Naive thymus-derived CD4-positive, alpha-beta T cell (primary cell): ENCODE measurements around the gene UGGT1. TPM values are rescaled to one million over a fixed set of nuclear protein-coding genes. Genes with fewer than 3 reads are reported as not detected.
A peak's percentile ranks its signal among the peaks of the same experiment; 100 is the strongest.

Experiments
- ATAC-seq: fragments of 150-1000 bp; cut with Tn5 transposase; 2 replicates; pipeline ENCODE4 v1.10.0; 2021; ENCODE audit warnings: mild to moderate bottlenecking, moderate library complexity
- CTCF ChIA-PET: fragments of 350-600 bp; sonication (Branson Sonifier 250); formaldehyde crosslinking; loops from one replicate; lab custom pipeline; 2021; ENCODE audit warnings: antibody characterized with exemption; lab: Charles Lee
- POLR2A ChIA-PET: fragments of 350-600 bp; sonication (Branson Sonifier 250); formaldehyde crosslinking; loops from one replicate; lab custom pipeline; 2021; ENCODE audit warnings: antibody characterized with exemption, inconsistent platforms; lab: Charles Lee
- DNase-seq, 9 donors: peaks; one replicate each; pipeline versions ENCODE4 v3.0.0 to v3.0.0-alpha.2; 2020 to 2022; ENCODE audit warnings: mixed read lengths in 1 of 9
- H3K27ac ChIP-seq: one replicate; pipeline ENCODE4 v1.7.0; 2013; ENCODE audit warnings: mild to moderate bottlenecking, low read depth, low read length, moderate library complexity
- H3K27me3 ChIP-seq, 2 donors: one replicate each; pipeline ENCODE4 v1.7.0; 2013; ENCODE audit warnings: low read length in 2 of 2, mild to moderate bottlenecking in 2 of 2, moderate library complexity in 2 of 2; ENCODE audit not compliant: control insufficient read depth in 2 of 2, insufficient read depth in 2 of 2
- H3K36me3 ChIP-seq, 3 experiments: 1 replicate in 2 of 3; 2 replicates in 1 of 3; pipeline ENCODE4 v1.7.0; 2013; ENCODE audit warnings: low read length in 3 of 3, mild to moderate bottlenecking in 3 of 3, moderate library complexity in 1 of 3; ENCODE audit not compliant: insufficient read depth in 3 of 3, control insufficient read depth in 2 of 3
- H3K4me1 ChIP-seq, 2 donors: one replicate each; pipeline ENCODE4 v1.7.0; 2013; ENCODE audit warnings: low read length in 2 of 2, mild to moderate bottlenecking in 2 of 2, moderate library complexity in 1 of 2; ENCODE audit not compliant: control insufficient read depth in 2 of 2, insufficient read depth in 2 of 2
- H3K4me3 ChIP-seq: 2 replicates; pipeline ENCODE4 v1.7.0; 2013; ENCODE audit warnings: mild to moderate bottlenecking, low read length
- H3K9me3 ChIP-seq, 3 experiments: 1 replicate in 2 of 3; 2 replicates in 1 of 3; pipeline ENCODE4 v1.7.0; 2013; ENCODE audit warnings: low read length in 3 of 3; ENCODE audit not compliant: control insufficient read depth in 2 of 3
- H3K27ac Mint-ChIP-seq, 9 donors: one replicate each; pipeline ENCODE4 v1.8.0; 2020 to 2022; ENCODE audit warnings: mixed read lengths in 9 of 9, mild to moderate bottlenecking in 8 of 9, moderate library complexity in 5 of 9, inconsistent platforms in 2 of 9
- H3K27me3 Mint-ChIP-seq, 5 donors: one replicate each; pipeline ENCODE4 v1.8.0; 2021 to 2022; ENCODE audit warnings: mixed read lengths in 5 of 5, mild to moderate bottlenecking in 1 of 5
- H3K36me3 Mint-ChIP-seq, 5 donors: one replicate each; pipeline ENCODE4 v1.8.0; 2020 to 2022; ENCODE audit warnings: mixed read lengths in 5 of 5, mild to moderate bottlenecking in 3 of 5, inconsistent platforms in 1 of 5
- H3K4me1 Mint-ChIP-seq, 7 donors: one replicate each; pipeline ENCODE4 v1.8.0; 2020 to 2022; ENCODE audit warnings: mixed read lengths in 7 of 7, mild to moderate bottlenecking in 3 of 7, inconsistent platforms in 1 of 7
- H3K4me3 Mint-ChIP-seq, 10 donors: one replicate each; pipeline ENCODE4 v1.8.0; 2020 to 2022; ENCODE audit warnings: mild to moderate bottlenecking in 10 of 10, mixed read lengths in 10 of 10, moderate library complexity in 6 of 10, inconsistent platforms in 2 of 10
- H3K9me3 Mint-ChIP-seq, 11 donors: one replicate each; pipeline ENCODE4 v1.8.0; 2020 to 2022; ENCODE audit warnings: mixed read lengths in 11 of 11, mild to moderate bottlenecking in 4 of 11, inconsistent platforms in 1 of 11, moderate library complexity in 1 of 11
- intact Hi-C, 2 donors: fragments of 100-400 bp; cut with micrococcal nuclease; formaldehyde crosslinking; loops; one replicate each; pipeline ENCODE4 v1.15.1; 2023
- polyA plus RNA-seq, 2 donors: library from polyadenylated mRNA; unstranded; fragments of 300-500 nt; fragmentation: Illumina TruSeq; gene quantifications; one replicate each; pipeline ENCODE4 v1.2.3, GENCODE V29; 2021
- total RNA-seq, 6 experiments: library from RNA in 5 of 6; stranded (reverse) in 5 of 6; gene quantifications; 1 replicate in 5 of 6; 2 replicates in 1 of 6; pipeline ENCODE4 v1.2.3 and lab custom pipeline; 2021 to 2026

Gene UGGT1
- total and polyA plus RNA-seq, 7 experiments from 2014 or later = 11.6 to 75.6 (median 42.7) TPM

- CTCF ChIA-PET = no interaction called here
- no peaks in the 10 kb centered on the region for H3K4me1 ChIP-seq
Observed at GRCh38 chr2:128227862-128228261, 136.9 kb downstream of the UGGT1 start.

GRCh38 chr2:128228894-128229293 lies 137.9 kb downstream of the UGGT1 start:
- POLR2A ChIA-PET = no interaction called here

More at GRCh38 chr2:128227862-128228261, 136.9 kb downstream of the UGGT1 start:
- Histone ChIP-seq H3K27me3 (no peaks in the 10 kb centered on the region), H3K36me3 (no peaks in the 10 kb centered on the region), H3K4me3 (no peak overlapping the region), H3K9me3 (no peaks in the 10 kb centered on the region), H3K27ac (no peak overlapping the region)
- DNase-seq (no peak), ATAC-seq (no peak)
- intact Hi-C loops = no loop called here
- H3K27me3 Mint-ChIP-seq = peaks cover 0 to 23% (median 0%) of the 10 kb centered on the region in 5 donors
- H3K9me3 Mint-ChIP-seq = no peaks in the 10 kb centered on the region
- H3K27ac Mint-ChIP-seq = no peak overlapping the region
- no peaks in the 10 kb centered on the region for H3K36me3 Mint-ChIP-seq
- H3K4me1 Mint-ChIP-seq = peaks cover 0 to 2% (median 0%) of the 10 kb centered on the region in 7 donors
- H3K4me3 Mint-ChIP-seq = no peak overlapping the region
- POLR2A ChIA-PET = no interaction called here

GRCh38 chr2:128232965-128233789 lies 142.2 kb downstream of the UGGT1 start:
- Histone ChIP-seq H3K4me3 (peak overlapping the region; percentile 70), H3K36me3 (no peaks in the 10 kb centered on the region), H3K27me3 (no peaks in the 10 kb centered on the region), H3K27ac (peak overlapping the region; percentile 36), H3K4me1 (no peaks in the 10 kb centered on the region), H3K9me3 (no peaks in the 10 kb centered on the region)
- ATAC-seq = peak; percentile 98
- no peaks in the 10 kb centered on the region for H3K36me3 Mint-ChIP-seq
- H3K9me3 Mint-ChIP-seq = no peaks in the 10 kb centered on the region
- peak; percentile 54 to 86 (median 74) for DNase-seq
- peaks cover 0 to 21% (median 3%) of the 10 kb centered on the region in 5 donors for H3K27me3 Mint-ChIP-seq
- intact Hi-C loops = loop anchor here (1.0 to 10.0 kb wide), 7 partner anchors 36 to 346 kb away; partner anchors contain the start of gene HS6ST1 (in 2 of the 2)
- peak overlapping the region; percentile 74 to 94 (median 86) for H3K4me3 Mint-ChIP-seq
- POLR2A ChIA-PET = interaction anchor here (1.1 kb wide), 1 partner anchor 23 kb away, joined by 3 read pairs; no protein-coding TSS in a partner anchor
- peaks cover 0 to 6% (median 4%) of the 10 kb centered on the region in 7 donors for H3K4me1 Mint-ChIP-seq
- CTCF ChIA-PET = interaction anchor here (0.7 to 0.8 kb wide), 2 partner anchors 54 to 66 kb away, joined by 3 read pairs; no protein-coding TSS in a partner anchor
- H3K27ac Mint-ChIP-seq = peak overlapping the region in 1 of 9 donors; percentile 81

More at GRCh38 chr2:128228894-128229293, 137.9 kb downstream of the UGGT1 start:
- Mint-ChIP-seq H3K9me3 (no peaks in the 10 kb centered on the region), H3K27ac (no peak overlapping the region), H3K4me1 (peaks cover 0 to 5% (median 3%) of the 10 kb centered on the region in 7 donors), H3K36me3 (no peaks in the 10 kb centered on the region), H3K27me3 (peaks cover 0 to 24% (median 0%) of the 10 kb centered on the region in 5 donors), H3K4me3 (no peak overlapping the region)
- Histone ChIP-seq H3K27ac (no peak overlapping the region), H3K4me1 (no peaks in the 10 kb centered on the region), H3K36me3 (no peaks in the 10 kb centered on the region), H3K9me3 (no peaks in the 10 kb centered on the region), H3K27me3 (no peaks in the 10 kb centered on the region), H3K4me3 (no peak overlapping the region)
- intact Hi-C loops = no loop called here
- no peak for ATAC-seq
- DNase-seq = no peak
- CTCF ChIA-PET = no interaction called here

- Mint-ChIP-seq H3K27ac (peak overlapping the region in 1 of 9 donors; percentile 81), H3K4me3 (peak overlapping the region; percentile 74 to 94 (median 86)), H3K36me3 (no peaks in the 10 kb centered on the region), H3K9me3 (no peaks in the 10 kb centered on the region), H3K4me1 (peaks cover 0 to 6% (median 4%) of the 10 kb centered on the region in 7 donors), H3K27me3 (peaks cover 0 to 21% (median 4%) of the 10 kb centered on the region in 5 donors)
- H3K27ac ChIP-seq = no peak overlapping the region
- no peaks in the 10 kb centered on the region for H3K36me3 ChIP-seq
- no peaks in the 10 kb centered on the region for H3K4me1 ChIP-seq
- peak overlapping the region; percentile 70 for H3K4me3 ChIP-seq
- ChIA-PET CTCF (interaction anchor here (0.7 to 0.8 kb wide), 2 partner anchors 55 to 65 kb away, joined by 3 read pairs; no protein-coding TSS in a partner anchor), POLR2A (interaction anchor here (1.1 kb wide), 1 partner anchor 24 kb away, joined by 3 read pairs; no protein-coding TSS in a partner anchor)
- no peak for DNase-seq
- H3K27me3 ChIP-seq = no peaks in the 10 kb centered on the region
- intact Hi-C loops = loop anchor here (1.0 to 10.0 kb wide), 7 partner anchors 37 to 347 kb away; partner anchors contain the start of gene HS6ST1 (in 2 of the 2)
- ATAC-seq = no peak
- no peaks in the 10 kb centered on the region for H3K9me3 ChIP-seq
Observed at GRCh38 chr2:128233790-128234395, 142.9 kb downstream of the UGGT1 start.

- Histone ChIP-seq H3K36me3 (no peaks in the 10 kb centered on the region), H3K4me3 (no peak overlapping the region), H3K27ac (no peak overlapping the region), H3K9me3 (no peaks in the 10 kb centered on the region), H3K4me1 (no peaks in the 10 kb centered on the region), H3K27me3 (no peaks in the 10 kb centered on the region)
- Mint-ChIP-seq H3K27ac (no peak overlapping the region), H3K27me3 (peaks cover 0 to 21% (median 4%) of the 10 kb centered on the region in 5 donors), H3K36me3 (no peaks in the 10 kb centered on the region), H3K4me1 (peaks cover 0 to 6% (median 4%) of the 10 kb centered on the region in 7 donors), H3K9me3 (no peaks in the 10 kb centered on the region), H3K4me3 (peak overlapping the region in 2 of 10 donors; percentile 41)
- intact Hi-C loops = loop anchor here in 1 of 2 donors (5.0 to 10.0 kb wide), 2 partner anchors 83 to 340 kb away; partner anchors contain the start of gene HS6ST1
- ATAC-seq = no peak
- no peak for DNase-seq
- CTCF ChIA-PET = no interaction called here
- POLR2A ChIA-PET = interaction anchor here (1.1 kb wide), 1 partner anchor 25 kb away, joined by 3 read pairs; no protein-coding TSS in a partner anchor
Observed at GRCh38 chr2:128234613-128235012, 143.6 kb downstream of the UGGT1 start.

GRCh38 chr2:128235581-128235980 lies 144.6 kb downstream of the UGGT1 start:
- no peaks in the 10 kb centered on the region for H3K4me1 ChIP-seq
- H3K27ac ChIP-seq = no peak overlapping the region
- Mint-ChIP-seq H3K9me3 (no peaks in the 10 kb centered on the region), H3K4me1 (peaks cover 0 to 6% (median 4%) of the 10 kb centered on the region in 7 donors), H3K27me3 (peaks cover 0 to 17% (median 4%) of the 10 kb centered on the region in 5 donors), H3K4me3 (no peak overlapping the region), H3K27ac (peak overlapping the region in 1 of 9 donors; percentile 78), H3K36me3 (no peaks in the 10 kb centered on the region)
- H3K9me3 ChIP-seq = no peaks in the 10 kb centered on the region
- DNase-seq = no peak
- POLR2A ChIA-PET = no interaction called here
- ATAC-seq = no peak
- CTCF ChIA-PET = no interaction called here
- H3K27me3 ChIP-seq = no peaks in the 10 kb centered on the region
- intact Hi-C loops = loop anchor here in 1 of 2 donors (10.0 kb wide), 1 partner anchor 341 kb away; no protein-coding TSS in a partner anchor
- H3K36me3 ChIP-seq = no peaks in the 10 kb centered on the region
- no peak overlapping the region for H3K4me3 ChIP-seq
